HepG2 (cell line): ENCODE results near the gene FBXO10. TPM values are rescaled to one million over a fixed set of nuclear protein-coding genes. Genes with fewer than 3 reads are reported as not detected.

Experiments
- AKAP8 ChIP-seq: sonication (generic); formaldehyde crosslinking; IDR thresholded peaks from 2 replicates; pipeline ENCODE4 v1.5.1; 2020; ENCODE audit warnings: mild to moderate bottlenecking, missing genetic modification reagents
- ATF7 ChIP-seq, 2 experiments: fragments of 450-650 bp in 1 of 2; sonication (generic) in 1 of 2; formaldehyde crosslinking in 1 of 2; IDR thresholded peaks; 2 replicates each; pipeline versions ENCODE4 v1.4.0 to v1.6.1; 2016 to 2020; ENCODE audit warnings: antibody characterized with exemption in 1 of 2, mild to moderate bottlenecking in 1 of 2, missing genetic modification reagents in 1 of 2
- DNMT3B ChIP-seq: conservative IDR thresholded peaks from 2 replicates; pipeline ENCODE4 v1.6.1; 2016; ENCODE audit warnings: missing biosample characterization, control low read depth
- FOXO1 ChIP-seq: sonication (generic); formaldehyde crosslinking; IDR thresholded peaks from 2 replicates; pipeline ENCODE4 v1.4.0; 2020; ENCODE audit warnings: missing genetic modification reagents
- GABPA ChIP-seq, 2 experiments: IDR thresholded peaks; 2 replicates each; pipeline ENCODE4 v1.6.1; 2011 to 2016; ENCODE audit warnings: low read depth in 2 of 2, low read length in 1 of 2, missing biosample characterization in 1 of 2, missing genetic modification characterization in 1 of 2
- GTF3A ChIP-seq: sonication (generic); formaldehyde crosslinking; conservative IDR thresholded peaks from 2 replicates; pipeline ENCODE4 v1.4.0; 2020; ENCODE audit warnings: mild to moderate bottlenecking, missing genetic modification reagents
- HNF4A ChIP-seq: sonication (generic); formaldehyde crosslinking; IDR thresholded peaks from 2 replicates; pipeline ENCODE4 v1.4.0; 2020; ENCODE audit warnings: missing genetic modification reagents
- LCORL ChIP-seq, 2 experiments: fragments of 450-650 bp in 1 of 2; sonication (generic) in 1 of 2; formaldehyde crosslinking in 1 of 2; IDR thresholded peaks; 2 replicates each; pipeline versions ENCODE4 v1.5.0 to v1.6.1; 2017 to 2020; ENCODE audit warnings: antibody characterized with exemption in 1 of 2, missing genetic modification reagents in 1 of 2
- LRRFIP1 ChIP-seq: sonication (generic); formaldehyde crosslinking; conservative IDR thresholded peaks from 2 replicates; pipeline ENCODE4 v1.4.0; 2020; ENCODE audit warnings: missing genetic modification reagents
- SRSF4 ChIP-seq: fragments of 200-400 bp; formaldehyde crosslinking; IDR thresholded peaks from one replicate; pipeline ENCODE4 v1.6.1; 2018; ENCODE audit warnings: mild to moderate bottlenecking, low read depth, low read length, moderate library complexity; ENCODE audit not compliant: poor library complexity, severe bottlenecking
- ZBTB42 ChIP-seq: sonication (generic); formaldehyde crosslinking; IDR thresholded peaks from 2 replicates; pipeline ENCODE4 v1.5.0; 2020; ENCODE audit warnings: mild to moderate bottlenecking, missing genetic modification reagents
- ZKSCAN8 ChIP-seq: IDR thresholded peaks from 2 replicates; pipeline ENCODE4 v1.6.1; 2016; ENCODE audit warnings: borderline replicate concordance, missing genetic modification reagents, missing compliant biosample characterization
- ZNF121 ChIP-seq: sonication (generic); formaldehyde crosslinking; IDR thresholded peaks from 2 replicates; pipeline ENCODE4 v1.5.0; 2020; ENCODE audit warnings: mild to moderate bottlenecking, missing genetic modification reagents
- ZNF281 ChIP-seq: sonication (generic); formaldehyde crosslinking; IDR thresholded peaks from 2 replicates; pipeline ENCODE4 v1.4.0; 2020; ENCODE audit warnings: missing genetic modification reagents, borderline replicate concordance
- ZNF761 ChIP-seq: sonication (generic); formaldehyde crosslinking; conservative IDR thresholded peaks from 2 replicates; pipeline ENCODE4 v1.4.0; 2020; ENCODE audit warnings: mild to moderate bottlenecking, missing genetic modification reagents
- ZSCAN31 ChIP-seq: sonication (generic); formaldehyde crosslinking; IDR thresholded peaks from 2 replicates; pipeline ENCODE4 v1.5.0; 2020; ENCODE audit warnings: low read depth, mild to moderate bottlenecking, missing genetic modification reagents
- polyA plus RNA-seq, 8 experiments: library from polyadenylated mRNA; depleted of rRNA in 3 of 8; stranded (reverse) in 7 of 8; unstranded in 1 of 8; fragments of >200 nt; fragmentation: Illumina TruSeq in 4 of 8; extraction: Trizol in 4 of 8; gene quantifications; 2 replicates each; pipeline versions ENCODE4 v1.2.1 to v1.2.3, GENCODE V29; 2011 to 2016; ENCODE audit warnings: low read depth in 4 of 8, missing spikeins in 1 of 8, mixed read lengths in 1 of 8; ENCODE audit not compliant: insufficient read depth in 1 of 8
- total RNA-seq, 5 experiments: library from RNA; depleted of rRNA; stranded (reverse); fragments of >200 nt; fragmentation: Illumina TruSeq; extraction: Trizol; gene quantifications; 2 replicates each; pipeline ENCODE4 v1.2.3, GENCODE V29; 2016; ENCODE audit warnings: low read depth in 1 of 5
- TF ChIP-seq, protein P1 (sequence below): sonication (generic); formaldehyde crosslinking; conservative IDR thresholded peaks from 2 replicates; pipeline ENCODE4 v1.8.1; 2023; ENCODE audit warnings: missing genetic modification reagents
- TF ChIP-seq, protein P2 (sequence below): sonication (generic); formaldehyde crosslinking; IDR thresholded peaks from 2 replicates; pipeline ENCODE4 v1.9.0; 2021; ENCODE audit warnings: missing genetic modification reagents, mild to moderate bottlenecking, borderline replicate concordance

FBXO10 gene
- total and polyA plus RNA-seq, 2 of the 13 experiments (the other 11 are each of a cell fraction or from before 2014, with no cell fraction given) = 3.1 to 5.1 TPM

- no peak for TF ChIP-seq GTF3A (CRISPR knock-in tag)
- 0 out of 2 replicates have a peak, but pooled peaks have one; percentile 54 for TF ChIP-seq ZSCAN31 (CRISPR knock-in tag)
- TF ChIP-seq GABPA (IDR thresholded peaks at IDR 0.05; ENCODE audit: low read depth, low read length) = peak; percentile 29; the same call in 1 of the 2 replicates
- TF ChIP-seq GABPA (CRISPR knock-in tag; IDR thresholded peaks at IDR 0.05; ENCODE audit: low read depth) = peak; percentile 86
- TF ChIP-seq HNF4A (CRISPR knock-in tag) = peak; percentile 98
- TF ChIP-seq, protein P1, sequence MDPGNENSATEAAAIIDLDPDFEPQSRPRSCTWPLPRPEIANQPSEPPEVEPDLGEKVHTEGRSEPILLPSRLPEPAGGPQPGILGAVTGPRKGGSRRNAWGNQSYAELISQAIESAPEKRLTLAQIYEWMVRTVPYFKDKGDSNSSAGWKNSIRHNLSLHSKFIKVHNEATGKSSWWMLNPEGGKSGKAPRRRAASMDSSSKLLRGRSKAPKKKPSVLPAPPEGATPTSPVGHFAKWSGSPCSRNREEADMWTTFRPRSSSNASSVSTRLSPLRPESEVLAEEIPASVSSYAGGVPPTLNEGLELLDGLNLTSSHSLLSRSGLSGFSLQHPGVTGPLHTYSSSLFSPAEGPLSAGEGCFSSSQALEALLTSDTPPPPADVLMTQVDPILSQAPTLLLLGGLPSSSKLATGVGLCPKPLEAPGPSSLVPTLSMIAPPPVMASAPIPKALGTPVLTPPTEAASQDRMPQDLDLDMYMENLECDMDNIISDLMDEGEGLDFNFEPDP (CRISPR knock-in tag) = no peak
- TF ChIP-seq ZKSCAN8 = peak; percentile 72; the same call in 1 of the 2 replicates
- TF ChIP-seq ZBTB42 (CRISPR knock-in tag) = no peak
- TF ChIP-seq, protein P2, sequence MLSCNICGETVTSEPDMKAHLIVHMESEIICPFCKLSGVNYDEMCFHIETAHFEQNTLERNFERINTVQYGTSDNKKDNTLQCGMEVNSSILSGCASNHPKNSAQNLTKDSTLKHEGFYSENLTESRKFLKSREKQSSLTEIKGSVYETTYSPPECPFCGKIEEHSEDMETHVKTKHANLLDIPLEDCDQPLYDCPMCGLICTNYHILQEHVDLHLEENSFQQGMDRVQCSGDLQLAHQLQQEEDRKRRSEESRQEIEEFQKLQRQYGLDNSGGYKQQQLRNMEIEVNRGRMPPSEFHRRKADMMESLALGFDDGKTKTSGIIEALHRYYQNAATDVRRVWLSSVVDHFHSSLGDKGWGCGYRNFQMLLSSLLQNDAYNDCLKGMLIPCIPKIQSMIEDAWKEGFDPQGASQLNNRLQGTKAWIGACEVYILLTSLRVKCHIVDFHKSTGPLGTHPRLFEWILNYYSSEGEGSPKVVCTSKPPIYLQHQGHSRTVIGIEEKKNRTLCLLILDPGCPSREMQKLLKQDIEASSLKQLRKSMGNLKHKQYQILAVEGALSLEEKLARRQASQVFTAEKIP (CRISPR knock-in tag) = no peak
- peak; percentile 56 for TF ChIP-seq ZNF121 (CRISPR knock-in tag)
- no peak; the same call in 1 of the 2 replicates for TF ChIP-seq ZNF281 (CRISPR knock-in tag)
- TF ChIP-seq LCORL (IDR thresholded peaks at IDR 0.05) = no peak
- TF ChIP-seq LCORL (CRISPR knock-in tag; IDR thresholded peaks at IDR 0.05) = peak; percentile 85; the same call in 1 of the 2 replicates
- peak; percentile 69; the same call in 1 of the 2 replicates for TF ChIP-seq ZNF761 (CRISPR knock-in tag)
- no peak for TF ChIP-seq DNMT3B (CRISPR knock-in tag)
- TF ChIP-seq ATF7 (IDR thresholded peaks at IDR 0.05) = peak; percentile 70
- TF ChIP-seq ATF7 (CRISPR knock-in tag; IDR thresholded peaks at IDR 0.05) = peak; percentile 96
- TF ChIP-seq AKAP8 (CRISPR knock-in tag) = no peak
- TF ChIP-seq SRSF4 = no peak
- peak; percentile 81; the same call in 1 of the 2 replicates for TF ChIP-seq FOXO1 (CRISPR knock-in tag)
- TF ChIP-seq LRRFIP1 (CRISPR knock-in tag) = no peak
These were observed 67.9 kb downstream of the FBXO10 start (continued) for GRCh38 chr9:37508135-37508833.
